ENCODE data around the gene FIGLA.

Gene FIGLA

DNA sequence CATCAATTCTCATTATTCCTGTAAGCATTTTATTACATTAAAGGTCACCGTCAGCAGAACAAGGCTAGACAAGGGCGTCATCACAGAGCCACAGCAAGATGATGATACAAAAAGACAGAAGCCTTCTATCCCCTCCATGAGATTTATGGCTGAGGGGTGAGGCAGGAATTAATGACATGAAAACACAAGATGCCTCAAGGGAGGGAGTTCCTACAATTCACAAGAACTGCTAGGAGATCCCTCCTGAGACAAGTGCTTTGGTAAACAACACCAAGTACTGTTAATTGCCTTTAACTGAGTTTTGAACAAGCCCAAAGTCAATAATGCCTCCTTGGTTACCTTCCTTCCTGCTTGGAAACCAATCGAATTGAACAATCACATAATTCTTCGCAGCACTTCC, 36.5 kb downstream of the FIGLA start:
- peaks cover 65% of the 10 kb centered on the region for H3K27me3 ChIP-seq (replicated peaks; ENCODE audit: control insufficient read depth, insufficient read depth, low read length)
- no peak overlapping the region for H3K9ac ChIP-seq (ENCODE audit: low read length)
- H3K4me1 ChIP-seq (ENCODE audit: control insufficient read depth, insufficient read depth, low read length) = no peaks in the 10 kb centered on the region
- no peak overlapping the region for H3K4me3 ChIP-seq (ENCODE audit: low read length)
- H3K36me3 ChIP-seq (ENCODE audit: control insufficient read depth, insufficient read depth, low read length, severe bottlenecking) = no peaks in the 10 kb centered on the region
- no peak for DNase-seq (ENCODE audit: low read depth)
- no peaks in the 10 kb centered on the region for H3K9me3 ChIP-seq (ENCODE audit: control insufficient read depth, low read length)

- H3K9me3 ChIP-seq (ENCODE audit: control insufficient read depth, low read length) = no peaks in the 10 kb centered on the region
- DNase-seq (ENCODE audit: low read depth) = no peak
- H3K4me3 ChIP-seq (ENCODE audit: low read length) = no peak overlapping the region
- H3K4me1 ChIP-seq (ENCODE audit: control insufficient read depth, insufficient read depth, low read length) = no peaks in the 10 kb centered on the region
- peaks cover 61% of the 10 kb centered on the region for H3K27me3 ChIP-seq (replicated peaks; ENCODE audit: control insufficient read depth, insufficient read depth, low read length)
- no peak overlapping the region for H3K9ac ChIP-seq (ENCODE audit: low read length)
- H3K36me3 ChIP-seq (ENCODE audit: control insufficient read depth, insufficient read depth, low read length, severe bottlenecking) = no peaks in the 10 kb centered on the region
Measured at GRCh38 chr2:70753031-70753430, 37.4 kb downstream of the FIGLA start.

GRCh38 chr2:70752396-70752795, 38.0 kb downstream of the FIGLA start:
- H3K9me3 ChIP-seq (ENCODE audit: control insufficient read depth, low read length) = no peaks in the 10 kb centered on the region
- peaks cover 57% of the 10 kb centered on the region for H3K27me3 ChIP-seq (replicated peaks; ENCODE audit: control insufficient read depth, insufficient read depth, low read length)
- DNase-seq (ENCODE audit: low read depth) = no peak
- H3K4me1 ChIP-seq (ENCODE audit: control insufficient read depth, insufficient read depth, low read length) = no peaks in the 10 kb centered on the region
- no peak overlapping the region for H3K4me3 ChIP-seq (ENCODE audit: low read length)
- H3K36me3 ChIP-seq (ENCODE audit: control insufficient read depth, insufficient read depth, low read length, severe bottlenecking) = no peaks in the 10 kb centered on the region
- no peak overlapping the region for H3K9ac ChIP-seq (ENCODE audit: low read length)

DNA sequence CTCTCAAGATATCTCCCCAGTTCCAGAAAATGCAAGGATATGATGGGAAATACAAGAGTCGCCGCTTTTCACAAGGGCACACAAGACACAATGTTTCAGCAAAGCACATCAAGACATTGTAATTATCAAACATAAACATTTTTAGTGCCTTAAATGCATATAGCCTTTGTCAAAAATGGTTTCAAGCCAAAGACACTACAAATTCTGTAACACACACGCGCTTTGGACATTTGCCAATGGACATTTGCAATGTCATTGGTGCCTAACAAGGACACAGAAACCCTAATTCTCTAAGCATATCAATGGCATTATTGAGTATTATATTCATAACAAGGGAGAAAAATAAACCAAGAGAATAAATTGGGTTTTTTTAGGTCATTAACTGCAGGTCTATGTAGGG, 38.6 kb downstream of the FIGLA start:
- Histone ChIP-seq H3K9me3 (ENCODE audit: control insufficient read depth, low read length) (no peaks in the 10 kb centered on the region), H3K9ac (ENCODE audit: low read length) (no peak overlapping the region), H3K4me3 (ENCODE audit: low read length) (no peak overlapping the region), H3K27me3 (replicated peaks; ENCODE audit: control insufficient read depth, insufficient read depth, low read length) (peaks cover 52% of the 10 kb centered on the region), H3K4me1 (ENCODE audit: control insufficient read depth, insufficient read depth, low read length) (no peaks in the 10 kb centered on the region), H3K36me3 (ENCODE audit: control insufficient read depth, insufficient read depth, low read length, severe bottlenecking) (no peaks in the 10 kb centered on the region)
- DNase-seq (ENCODE audit: low read depth) = no peak

GRCh38 chr2:70750320-70750719, 40.1 kb downstream of the FIGLA start:
- no peak overlapping the region for H3K9ac ChIP-seq (ENCODE audit: low read length)
- H3K4me3 ChIP-seq (ENCODE audit: low read length) = no peak overlapping the region
- no peaks in the 10 kb centered on the region for H3K9me3 ChIP-seq (ENCODE audit: control insufficient read depth, low read length)
- H3K27me3 ChIP-seq (replicated peaks; ENCODE audit: control insufficient read depth, insufficient read depth, low read length) = peaks cover 46% of the 10 kb centered on the region
- H3K4me1 ChIP-seq (ENCODE audit: control insufficient read depth, insufficient read depth, low read length) = no peaks in the 10 kb centered on the region
- no peak for DNase-seq (ENCODE audit: low read depth)
- H3K36me3 ChIP-seq (ENCODE audit: control insufficient read depth, insufficient read depth, low read length, severe bottlenecking) = no peaks in the 10 kb centered on the region

DNA sequence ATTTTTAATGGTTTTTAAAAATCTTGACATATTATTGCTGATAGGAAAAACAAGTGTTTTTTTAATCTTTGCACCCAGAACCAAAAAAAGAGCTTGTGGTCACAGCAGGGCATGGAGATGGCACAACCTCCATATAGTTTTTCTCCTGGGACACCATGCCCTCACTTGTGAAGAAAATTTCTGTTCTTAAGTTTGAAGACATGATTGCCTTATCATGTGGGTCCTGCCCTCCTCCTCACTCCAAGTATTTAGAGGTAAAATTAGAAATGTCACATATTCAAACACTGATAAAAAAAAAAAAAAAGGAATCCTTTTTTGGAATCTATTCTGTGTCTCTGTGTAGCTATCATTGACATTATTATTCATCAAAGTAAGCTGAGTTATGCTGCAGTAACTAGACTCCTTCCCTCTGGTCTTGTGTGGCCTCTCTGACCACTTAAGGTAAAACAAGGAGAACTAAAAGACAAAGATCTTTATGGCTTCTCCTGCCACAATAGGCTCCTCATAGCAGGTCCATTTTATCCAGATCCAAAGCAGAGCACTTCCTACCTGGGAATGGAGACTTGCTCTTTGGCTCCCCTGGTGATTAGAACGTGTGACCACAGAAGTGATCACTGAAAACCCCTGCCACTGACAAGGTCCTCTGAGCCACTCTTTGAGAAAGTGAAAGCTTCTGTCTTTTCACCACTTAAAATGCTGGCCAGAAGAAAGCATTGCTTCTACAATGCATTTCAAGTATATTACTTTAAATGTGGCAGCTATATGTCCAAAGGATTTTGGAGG, 42.2 kb downstream of the FIGLA start:
- H3K9me3 ChIP-seq (ENCODE audit: control insufficient read depth, low read length) = no peaks in the 10 kb centered on the region

DNA sequence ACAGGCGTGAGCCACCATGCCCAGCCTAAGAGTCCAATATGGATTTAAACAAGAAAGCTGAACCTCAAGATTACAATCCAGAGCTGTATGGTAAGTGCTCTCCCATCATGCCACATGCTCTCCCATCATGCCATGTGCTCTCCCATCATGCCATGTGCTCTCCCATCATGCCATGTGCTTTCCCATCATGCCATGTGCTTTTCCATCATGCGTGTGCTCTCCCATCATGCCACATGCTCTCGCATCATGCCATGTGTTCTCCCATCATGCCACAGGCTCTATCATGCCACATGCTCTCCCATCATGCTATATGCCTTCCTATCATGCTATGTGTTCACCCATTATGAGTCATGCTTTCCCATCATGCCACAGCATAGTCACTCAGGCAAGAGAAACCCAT, 43.2 kb downstream of the FIGLA start:
- no peaks in the 10 kb centered on the region for H3K4me1 ChIP-seq (ENCODE audit: control insufficient read depth, insufficient read depth, low read length)
- H3K9me3 ChIP-seq (ENCODE audit: control insufficient read depth, low read length) = no peaks in the 10 kb centered on the region
- DNase-seq (ENCODE audit: low read depth) = no peak
- H3K27me3 ChIP-seq (replicated peaks; ENCODE audit: control insufficient read depth, insufficient read depth, low read length) = peaks cover 18% of the 10 kb centered on the region
- H3K36me3 ChIP-seq (ENCODE audit: control insufficient read depth, insufficient read depth, low read length, severe bottlenecking) = no peaks in the 10 kb centered on the region
- H3K4me3 ChIP-seq (ENCODE audit: low read length) = no peak overlapping the region
- H3K9ac ChIP-seq (ENCODE audit: low read length) = no peak overlapping the region

More for the DNA sequence above, 42.2 kb downstream of the FIGLA start:
- Histone ChIP-seq H3K36me3 (ENCODE audit: control insufficient read depth, insufficient read depth, low read length, severe bottlenecking) (no peaks in the 10 kb centered on the region), H3K27me3 (replicated peaks; ENCODE audit: control insufficient read depth, insufficient read depth, low read length) (peaks cover 27% of the 10 kb centered on the region), H3K9ac (ENCODE audit: low read length) (no peak overlapping the region), H3K4me3 (ENCODE audit: low read length) (no peak overlapping the region), H3K4me1 (ENCODE audit: control insufficient read depth, insufficient read depth, low read length) (no peaks in the 10 kb centered on the region)
- DNase-seq (ENCODE audit: low read depth) = no peak

- no peaks in the 10 kb centered on the region for H3K9me3 ChIP-seq (ENCODE audit: control insufficient read depth, low read length)
- H3K36me3 ChIP-seq (ENCODE audit: control insufficient read depth, insufficient read depth, low read length, severe bottlenecking) = no peaks in the 10 kb centered on the region
- H3K27me3 ChIP-seq (replicated peaks; ENCODE audit: control insufficient read depth, insufficient read depth, low read length) = peaks cover 18% of the 10 kb centered on the region
- H3K4me1 ChIP-seq (ENCODE audit: control insufficient read depth, insufficient read depth, low read length) = no peaks in the 10 kb centered on the region
- no peak overlapping the region for H3K4me3 ChIP-seq (ENCODE audit: low read length)
- no peak for DNase-seq (ENCODE audit: low read depth)
- no peak overlapping the region for H3K9ac ChIP-seq (ENCODE audit: low read length)
Measured at GRCh38 chr2:70746094-70746974, 44.1 kb downstream of the FIGLA start.

DNA sequence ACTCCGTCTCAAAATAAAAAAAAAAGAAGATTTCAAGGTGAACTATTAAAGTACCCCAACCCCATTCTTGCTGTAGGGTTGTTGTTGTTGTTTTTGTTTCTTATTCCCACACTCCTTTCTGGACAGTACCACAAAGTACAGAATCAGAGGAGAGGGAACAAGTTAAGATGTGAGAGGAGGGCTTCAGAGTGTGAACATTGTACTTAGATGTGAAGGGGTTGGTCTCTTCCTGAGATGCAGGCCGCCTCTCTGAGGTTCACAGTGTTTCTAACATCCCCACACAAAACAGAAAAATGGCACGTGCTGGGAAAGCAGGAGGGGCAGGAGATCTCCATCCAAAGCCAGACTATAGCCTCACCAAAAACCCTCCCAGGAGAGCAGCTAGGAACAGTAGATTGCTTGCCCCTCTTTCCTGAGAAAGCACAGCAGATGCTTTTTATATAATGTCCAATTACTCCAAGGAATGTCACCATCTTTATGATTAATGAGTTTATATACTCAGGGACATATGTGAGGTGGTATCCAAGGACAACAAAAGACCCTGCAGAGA, 45.1 kb downstream of the FIGLA start:
- no peak overlapping the region for H3K9ac ChIP-seq (ENCODE audit: low read length)
- no peaks in the 10 kb centered on the region for H3K9me3 ChIP-seq (ENCODE audit: control insufficient read depth, low read length)
- no peak for DNase-seq (ENCODE audit: low read depth)
- no peak overlapping the region for H3K4me3 ChIP-seq (ENCODE audit: low read length)
- H3K27me3 ChIP-seq (replicated peaks; ENCODE audit: control insufficient read depth, insufficient read depth, low read length) = peaks cover 10% of the 10 kb centered on the region
- H3K4me1 ChIP-seq (ENCODE audit: control insufficient read depth, insufficient read depth, low read length) = no peaks in the 10 kb centered on the region
- no peaks in the 10 kb centered on the region for H3K36me3 ChIP-seq (ENCODE audit: control insufficient read depth, insufficient read depth, low read length, severe bottlenecking)

DNA sequence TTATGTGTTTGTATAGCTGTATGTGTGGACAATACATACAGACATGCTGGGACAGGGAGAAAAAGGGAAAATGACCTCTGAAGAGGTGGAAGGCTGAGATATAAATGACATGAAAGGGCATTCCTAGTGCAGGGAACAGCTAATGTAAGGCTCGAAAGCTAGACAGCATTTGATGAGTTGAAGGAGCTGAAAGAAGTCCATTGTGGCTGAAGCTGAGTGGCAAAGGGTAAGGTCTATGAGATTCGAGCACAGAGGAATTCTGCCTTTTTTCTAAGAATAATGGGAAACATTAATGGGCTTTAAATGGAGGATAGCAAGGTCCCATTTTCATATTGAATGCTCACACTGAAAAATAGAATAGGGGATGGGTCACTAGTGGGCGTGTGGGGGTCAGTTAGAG, 46.0 kb downstream of the FIGLA start:
- Histone ChIP-seq H3K27me3 (replicated peaks; ENCODE audit: control insufficient read depth, insufficient read depth, low read length) (peaks cover 6% of the 10 kb centered on the region), H3K9me3 (ENCODE audit: control insufficient read depth, low read length) (no peaks in the 10 kb centered on the region), H3K9ac (ENCODE audit: low read length) (no peak overlapping the region), H3K36me3 (ENCODE audit: control insufficient read depth, insufficient read depth, low read length, severe bottlenecking) (no peaks in the 10 kb centered on the region), H3K4me1 (ENCODE audit: control insufficient read depth, insufficient read depth, low read length) (no peaks in the 10 kb centered on the region), H3K4me3 (ENCODE audit: low read length) (no peak overlapping the region)
- DNase-seq (ENCODE audit: low read depth) = no peak

- Histone ChIP-seq H3K27me3 (replicated peaks; ENCODE audit: control insufficient read depth, insufficient read depth, low read length) (peaks cover 4% of the 10 kb centered on the region), H3K9me3 (ENCODE audit: control insufficient read depth, low read length) (no peaks in the 10 kb centered on the region), H3K4me1 (ENCODE audit: control insufficient read depth, insufficient read depth, low read length) (no peaks in the 10 kb centered on the region), H3K4me3 (ENCODE audit: low read length) (no peak overlapping the region), H3K9ac (ENCODE audit: low read length) (no peak overlapping the region), H3K36me3 (ENCODE audit: control insufficient read depth, insufficient read depth, low read length, severe bottlenecking) (no peaks in the 10 kb centered on the region)
- DNase-seq (ENCODE audit: low read depth) = no peak
Measured at GRCh38 chr2:70743677-70744076, 46.8 kb downstream of the FIGLA start.
